ENCODE measurements around the gene USP34. TPM values are rescaled to one million over a fixed set of nuclear protein-coding genes. Genes with fewer than 3 reads are reported as not detected.

The USP34 gene
- total RNA-seq, 1 donor from 2014 or later = 83.2 TPM

DNA sequence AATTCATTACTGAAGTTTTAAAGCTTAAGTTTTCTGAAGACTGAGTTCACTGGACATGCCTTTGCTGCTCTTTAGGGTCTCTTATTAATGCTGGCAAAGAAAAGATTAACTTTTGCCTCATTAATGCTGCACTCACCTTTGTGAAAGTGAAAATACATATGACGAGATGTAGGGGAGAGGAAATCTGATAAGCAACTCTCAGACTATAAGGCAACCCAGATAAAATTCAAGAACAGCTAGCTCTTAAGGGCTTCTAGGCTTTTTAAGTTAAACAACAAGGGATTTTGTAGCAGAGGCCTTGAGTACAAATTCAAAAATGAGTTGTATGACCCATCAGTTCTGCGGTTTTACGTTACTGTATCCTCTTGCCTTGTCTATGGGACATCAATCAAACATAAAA, 143.7 kb downstream of the USP34 start:
- DNase-seq (ENCODE audit: low read depth) = no peak
- H3K36me3 ChIP-seq (ENCODE audit: control insufficient read depth, insufficient read depth, low read length) = peaks cover 2% of the 10 kb centered on the region
- FAIRE-seq = no peak
- H3K27me3 ChIP-seq (ENCODE audit: control insufficient read depth, insufficient read depth, low read length) = no peaks in the 10 kb centered on the region
- no peak overlapping the region for H3K4me3 ChIP-seq (ENCODE audit: low read depth, low read length)
- TF ChIP-seq, protein P1, sequence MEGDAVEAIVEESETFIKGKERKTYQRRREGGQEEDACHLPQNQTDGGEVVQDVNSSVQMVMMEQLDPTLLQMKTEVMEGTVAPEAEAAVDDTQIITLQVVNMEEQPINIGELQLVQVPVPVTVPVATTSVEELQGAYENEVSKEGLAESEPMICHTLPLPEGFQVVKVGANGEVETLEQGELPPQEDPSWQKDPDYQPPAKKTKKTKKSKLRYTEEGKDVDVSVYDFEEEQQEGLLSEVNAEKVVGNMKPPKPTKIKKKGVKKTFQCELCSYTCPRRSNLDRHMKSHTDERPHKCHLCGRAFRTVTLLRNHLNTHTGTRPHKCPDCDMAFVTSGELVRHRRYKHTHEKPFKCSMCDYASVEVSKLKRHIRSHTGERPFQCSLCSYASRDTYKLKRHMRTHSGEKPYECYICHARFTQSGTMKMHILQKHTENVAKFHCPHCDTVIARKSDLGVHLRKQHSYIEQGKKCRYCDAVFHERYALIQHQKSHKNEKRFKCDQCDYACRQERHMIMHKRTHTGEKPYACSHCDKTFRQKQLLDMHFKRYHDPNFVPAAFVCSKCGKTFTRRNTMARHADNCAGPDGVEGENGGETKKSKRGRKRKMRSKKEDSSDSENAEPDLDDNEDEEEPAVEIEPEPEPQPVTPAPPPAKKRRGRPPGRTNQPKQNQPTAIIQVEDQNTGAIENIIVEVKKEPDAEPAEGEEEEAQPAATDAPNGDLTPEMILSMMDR (IDR thresholded peaks at IDR 0.05; ENCODE audit: insufficient read depth, low read length, severe bottlenecking) = no peak

DNA sequence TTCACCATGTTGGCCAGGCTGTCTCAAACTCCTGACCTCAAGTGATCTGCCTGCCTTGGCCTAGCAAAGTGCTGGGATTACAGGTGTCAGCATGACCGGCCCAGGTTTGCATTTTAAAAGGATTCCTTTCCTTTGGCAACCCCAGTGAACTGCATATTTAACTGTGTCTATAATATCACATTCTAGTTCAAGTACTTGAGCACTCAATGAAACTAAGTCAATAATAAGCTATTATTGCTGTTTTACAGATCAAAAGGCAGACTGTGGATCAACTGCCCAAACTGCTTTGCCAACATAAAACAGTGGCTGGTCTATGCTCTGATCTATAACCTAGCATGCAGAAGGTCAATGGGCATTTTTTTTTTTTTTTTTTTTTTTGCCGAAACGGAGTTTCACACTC, 144.5 kb downstream of the USP34 start:
- TF ChIP-seq, protein P1 (IDR thresholded peaks at IDR 0.05; ENCODE audit: insufficient read depth, low read length, severe bottlenecking) = no peak
- no peak for FAIRE-seq
- peaks cover 3% of the 10 kb centered on the region for H3K36me3 ChIP-seq (ENCODE audit: control insufficient read depth, insufficient read depth, low read length)
- no peaks in the 10 kb centered on the region for H3K27me3 ChIP-seq (ENCODE audit: control insufficient read depth, insufficient read depth, low read length)
- DNase-seq (ENCODE audit: low read depth) = no peak
- H3K4me3 ChIP-seq (ENCODE audit: low read depth, low read length) = no peak overlapping the region

DNA sequence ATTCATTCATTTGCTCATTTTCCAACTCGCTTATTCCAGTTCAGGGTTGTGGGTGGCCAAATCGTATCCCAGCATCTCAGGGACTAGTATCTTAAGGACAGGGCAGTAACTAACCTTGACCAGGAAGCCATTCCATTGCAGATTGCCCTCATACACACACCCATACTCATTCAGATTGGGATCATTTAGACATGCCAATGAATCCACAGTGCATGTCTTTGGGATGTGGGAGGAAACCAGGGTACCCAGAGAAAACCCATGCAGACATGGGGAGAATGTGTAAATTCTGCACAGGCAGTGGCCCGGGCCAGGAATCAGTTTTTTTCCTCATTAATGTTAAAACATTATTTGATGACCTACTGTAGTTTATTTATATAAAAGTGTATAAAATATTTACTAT, 150.7 kb downstream of the USP34 start:
- Histone ChIP-seq H3K36me3 (ENCODE audit: control insufficient read depth, insufficient read depth, low read length) (peaks cover 3% of the 10 kb centered on the region), H3K4me3 (ENCODE audit: low read depth, low read length) (no peak overlapping the region), H3K27me3 (ENCODE audit: control insufficient read depth, insufficient read depth, low read length) (no peaks in the 10 kb centered on the region)
- DNase-seq (ENCODE audit: low read depth) = no peak
- no peak for FAIRE-seq
- TF ChIP-seq, protein P1 (IDR thresholded peaks at IDR 0.05; ENCODE audit: insufficient read depth, low read length, severe bottlenecking) = no peak

DNA sequence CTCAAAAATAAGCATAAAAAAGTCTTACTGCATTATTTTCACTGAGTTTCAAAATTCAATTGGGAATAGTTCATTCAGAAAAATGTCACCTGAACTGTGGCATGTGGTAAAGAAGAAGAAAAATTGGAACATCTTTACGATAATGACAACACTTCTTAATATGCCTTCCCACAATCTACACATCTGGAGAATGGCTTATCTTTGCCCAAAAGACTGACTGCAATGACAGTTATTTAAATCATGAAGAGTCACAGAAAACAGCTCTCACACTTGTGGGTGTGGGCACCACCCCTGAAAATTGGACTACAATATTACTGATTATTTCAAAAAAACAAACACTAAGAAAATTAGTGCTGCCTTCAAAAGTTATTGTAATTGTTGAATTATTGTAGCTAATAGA, 152.3 kb downstream of the USP34 start:
- TF ChIP-seq, protein P1 (IDR thresholded peaks at IDR 0.05; ENCODE audit: insufficient read depth, low read length, severe bottlenecking) = no peak
- Histone ChIP-seq H3K27me3 (ENCODE audit: control insufficient read depth, insufficient read depth, low read length) (no peaks in the 10 kb centered on the region), H3K36me3 (ENCODE audit: control insufficient read depth, insufficient read depth, low read length) (peaks cover 1% of the 10 kb centered on the region), H3K4me3 (ENCODE audit: low read depth, low read length) (no peak overlapping the region)
- DNase-seq (ENCODE audit: low read depth) (no peak), FAIRE-seq (no peak)

DNA sequence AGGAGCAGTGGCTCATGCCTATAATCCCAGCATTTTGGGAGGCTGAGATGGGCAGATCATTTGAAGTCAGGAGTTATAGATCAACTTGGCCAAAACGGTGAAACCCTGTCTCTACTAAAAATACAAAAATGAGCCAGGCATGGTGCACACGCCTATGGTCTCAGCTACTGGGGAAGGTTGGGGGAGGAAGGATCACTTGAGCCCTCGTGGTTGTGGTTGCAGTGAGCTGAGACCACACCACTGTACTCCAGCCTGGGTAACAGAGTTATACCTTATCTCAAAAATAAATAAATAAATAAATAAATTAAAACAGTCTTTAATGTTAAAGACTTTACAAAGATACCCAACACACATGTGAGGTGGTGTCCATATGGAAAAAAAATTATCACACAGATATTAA, 174.9 kb downstream of the USP34 start:
- Histone ChIP-seq H3K4me3 (ENCODE audit: low read depth, low read length) (no peak overlapping the region), H3K36me3 (ENCODE audit: control insufficient read depth, insufficient read depth, low read length) (peaks cover 5% of the 10 kb centered on the region), H3K27me3 (ENCODE audit: control insufficient read depth, insufficient read depth, low read length) (no peaks in the 10 kb centered on the region)
- TF ChIP-seq, protein P1 (IDR thresholded peaks at IDR 0.05; ENCODE audit: insufficient read depth, low read length, severe bottlenecking) = no peak
- DNase-seq (ENCODE audit: low read depth) = no peak
- no peak for FAIRE-seq

DNA sequence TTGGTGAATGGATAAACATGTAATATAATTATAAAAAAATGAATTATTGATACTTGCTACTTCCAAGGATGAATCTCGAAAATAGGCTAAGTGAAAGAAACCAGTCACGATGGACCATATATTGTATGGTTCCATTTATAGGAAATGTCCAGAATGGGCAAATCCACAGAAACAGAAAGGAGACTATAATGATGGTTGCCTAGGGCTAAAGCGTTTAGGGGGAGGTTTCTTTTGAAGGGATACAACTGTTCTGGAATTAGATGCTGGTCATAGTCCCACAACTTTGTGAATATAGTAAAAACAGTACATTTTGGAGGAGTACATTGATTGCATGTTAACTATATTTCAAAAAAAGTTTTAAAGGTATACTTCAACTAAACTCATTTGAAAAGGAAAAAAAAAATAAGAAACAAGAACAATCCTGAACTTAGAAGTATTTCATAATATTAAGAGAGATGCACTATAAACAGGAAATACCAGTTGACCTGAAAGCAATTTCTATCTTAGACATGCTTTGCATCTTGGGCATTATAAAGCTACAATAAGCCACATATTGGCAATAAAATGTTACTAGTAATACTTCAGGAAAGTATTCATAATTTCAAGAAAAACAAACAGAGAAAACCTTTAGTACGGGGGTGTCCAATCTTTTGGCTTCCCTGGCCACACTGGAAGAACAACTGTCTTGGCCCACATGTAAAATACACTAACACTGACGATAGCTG, 178.9 kb downstream of the USP34 start:
- FAIRE-seq (no peak), DNase-seq (ENCODE audit: low read depth) (no peak)
- TF ChIP-seq, protein P1 (IDR thresholded peaks at IDR 0.05; ENCODE audit: insufficient read depth, low read length, severe bottlenecking) = no peak
- Histone ChIP-seq H3K4me3 (ENCODE audit: low read depth, low read length) (no peak overlapping the region), H3K36me3 (ENCODE audit: control insufficient read depth, insufficient read depth, low read length) (peaks cover 5% of the 10 kb centered on the region), H3K27me3 (ENCODE audit: control insufficient read depth, insufficient read depth, low read length) (no peaks in the 10 kb centered on the region)
